Stimulated activated CD4-positive, alpha-beta T cell treated with anti-CD3 and anti-CD28 coated beads, Interleukin-12 subunit alpha, Interleukin-12 subunit beta, amount 100 ng/mL, for 4 hours (primary cell): ENCODE data around the gene SYMPK.

Source experiments
- DNase-seq: peaks from one replicate; pipeline ENCODE4 v3.0.0-alpha.2; 2020

The SYMPK gene

GRCh38 chr19:45866400-45867176, 3.6 kb upstream of the SYMPK start:
- no peak for DNase-seq

DNA sequence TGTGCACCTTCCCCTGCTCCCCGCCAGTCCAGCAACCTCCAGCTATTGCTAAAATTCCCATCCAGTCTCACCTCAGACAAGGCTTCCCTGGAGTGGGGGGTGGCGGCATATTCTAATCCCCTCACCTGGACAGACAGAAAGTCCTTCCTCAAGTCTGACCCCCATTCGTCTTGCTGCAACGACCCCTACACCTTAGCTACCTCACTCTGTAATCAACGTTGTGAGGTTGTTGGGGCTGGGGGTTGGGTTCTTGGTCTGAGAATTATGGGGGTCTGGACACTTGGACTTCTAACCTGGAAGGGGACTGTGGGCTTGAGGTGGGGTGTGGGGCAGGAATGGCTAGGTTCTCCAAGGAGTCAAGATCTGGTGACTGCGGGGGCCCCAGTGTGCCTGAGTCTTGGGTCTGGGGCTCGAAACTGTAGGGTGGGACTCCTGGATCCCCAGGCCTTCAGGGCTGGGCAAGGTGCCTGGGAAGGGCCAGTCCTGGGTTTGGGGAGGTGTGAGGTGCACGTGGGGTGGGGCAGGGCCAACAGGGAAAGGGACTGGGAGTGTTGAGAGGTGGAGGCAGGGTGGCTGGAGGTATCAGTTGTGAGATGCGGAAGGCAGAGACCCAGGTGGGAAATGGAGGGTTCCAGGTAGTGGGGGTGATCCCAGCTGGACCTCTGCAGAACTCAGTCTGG, 2.5 kb upstream of the SYMPK start:
- no peak for DNase-seq

DNA sequence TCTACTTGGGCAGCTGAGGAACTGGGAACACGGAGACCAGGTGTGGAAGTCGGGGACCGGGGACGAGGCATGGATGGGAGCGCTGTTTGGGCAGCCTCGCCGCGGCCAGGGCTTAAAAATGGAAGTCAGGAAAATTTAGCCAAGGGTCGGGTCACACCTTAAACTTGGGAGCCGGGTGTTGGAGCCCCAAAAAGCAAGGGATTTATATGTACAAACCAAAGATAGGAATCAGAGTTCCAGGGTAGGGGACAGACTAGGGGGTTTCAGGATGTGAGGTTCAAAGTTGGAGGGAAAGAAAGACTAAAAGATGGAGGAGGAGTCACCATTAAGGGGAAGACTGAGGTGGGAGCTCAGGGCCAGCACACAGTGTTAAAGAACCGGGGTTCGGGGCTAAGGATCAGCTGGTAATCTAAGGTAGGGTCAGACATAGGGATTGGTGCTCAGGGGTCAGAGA, 1.7 kb upstream of the SYMPK start:
- DNase-seq, result no peak

DNA sequence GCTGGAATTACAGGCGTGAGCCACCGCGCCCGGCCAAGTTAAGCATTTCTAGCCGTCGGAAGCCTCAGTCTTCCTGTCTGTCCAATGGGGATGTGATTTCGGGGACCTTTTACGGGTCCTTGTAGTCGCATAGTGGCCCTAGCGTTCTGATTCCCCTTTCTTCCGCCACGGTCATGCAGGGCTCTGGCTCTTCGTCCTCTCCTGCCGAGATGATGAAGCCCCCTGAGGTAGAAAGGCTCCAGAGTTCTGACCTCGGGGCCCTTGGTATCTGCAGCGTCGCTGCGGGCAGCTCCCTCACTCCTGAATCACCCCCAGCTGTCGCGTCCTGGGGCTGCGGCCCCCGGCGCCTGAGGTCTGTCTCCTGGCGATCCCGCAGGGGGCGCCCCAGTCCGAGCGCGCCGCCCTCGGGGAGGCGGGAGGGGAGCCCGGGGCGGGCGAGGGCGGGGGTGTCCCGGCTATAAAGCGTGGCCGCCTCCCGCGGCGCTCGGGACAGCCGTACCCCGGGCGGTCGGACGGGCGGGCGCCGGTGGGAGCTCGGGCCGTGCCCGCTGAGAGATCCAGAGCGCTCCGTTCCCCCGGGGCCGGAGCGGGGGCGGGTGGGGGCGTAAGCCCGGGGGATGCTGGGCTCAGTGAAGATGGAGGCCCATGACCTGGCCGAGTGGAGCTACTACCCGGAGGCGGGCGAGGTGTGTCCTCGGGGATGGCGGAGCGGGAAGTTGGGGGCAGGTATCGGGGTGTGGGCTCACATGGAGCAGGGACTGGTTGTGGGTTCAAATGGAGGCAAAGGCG, 1.1 kb upstream of the SYMPK start, which contains the start of gene FOXA3:
TSS of gene FOXA3 (plus strand) at position 487 of the 789 bp plus-strand sequence. CDS start at position 618, 131 bp downstream.
- peak; percentile 51 for DNase-seq

- no peak for DNase-seq
These were observed 440 bp upstream of the SYMPK start for GRCh38 chr19:45863335-45863839.

DNA sequence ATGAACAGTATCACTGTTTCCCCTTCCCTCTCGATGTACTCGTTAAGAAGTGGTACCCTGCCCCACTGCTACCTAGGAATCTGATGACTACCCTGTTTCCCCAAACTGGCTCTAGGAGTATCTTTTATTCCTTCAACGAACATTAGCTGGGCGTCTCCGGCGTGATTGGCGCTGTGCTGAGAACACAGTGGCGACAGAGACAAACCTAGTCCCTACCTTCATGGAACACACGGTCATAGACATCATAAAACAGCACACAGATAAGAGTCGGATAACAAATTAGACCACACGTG, 730 bp downstream of the SYMPK start:
- no peak for DNase-seq

DNA sequence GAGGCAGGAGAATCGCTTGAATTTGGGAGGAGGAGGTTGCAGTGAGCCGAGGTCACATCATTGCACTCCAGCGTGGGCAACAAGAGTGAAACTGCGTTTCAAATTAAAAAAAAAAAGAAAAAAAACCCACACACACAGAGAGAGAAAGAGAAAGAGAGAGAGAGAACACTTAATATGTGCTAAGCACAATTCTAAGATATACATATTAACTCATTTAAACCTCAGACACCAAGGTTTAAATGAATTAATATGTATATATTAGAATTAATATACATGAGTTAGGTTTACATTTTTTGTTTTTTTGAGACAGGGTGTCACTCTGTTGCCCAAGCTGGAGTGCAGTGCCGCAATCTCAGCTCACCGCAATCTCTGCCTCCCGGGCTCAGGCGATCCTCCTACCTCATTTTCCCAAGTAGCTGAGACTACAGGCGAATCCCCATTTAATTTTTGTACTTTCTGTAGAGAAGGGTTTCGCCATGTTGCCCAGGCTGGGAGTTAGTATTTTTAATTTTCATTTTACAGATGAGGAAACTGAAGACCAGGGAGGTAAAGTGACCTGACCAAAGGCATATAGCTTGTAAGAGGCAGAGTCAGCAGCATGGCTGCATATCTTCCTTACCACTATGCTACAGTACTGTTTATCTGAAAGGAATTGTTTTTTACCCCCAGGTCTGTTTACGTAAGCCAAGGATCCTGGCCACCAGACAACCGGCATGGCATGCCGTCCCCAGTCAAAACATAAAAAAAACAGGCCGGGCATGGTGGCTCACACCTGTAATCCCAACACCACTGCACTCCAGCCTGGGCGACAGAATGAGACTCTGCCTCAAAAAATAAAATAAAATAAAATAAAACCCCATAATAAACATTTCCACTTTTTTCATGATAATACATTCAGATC, 2.3 kb downstream of the SYMPK start:
- no peak for DNase-seq

GRCh38 chr19:45854167-45854778, 8.7 kb downstream of the SYMPK start:
- DNase-seq, result no peak

DNA sequence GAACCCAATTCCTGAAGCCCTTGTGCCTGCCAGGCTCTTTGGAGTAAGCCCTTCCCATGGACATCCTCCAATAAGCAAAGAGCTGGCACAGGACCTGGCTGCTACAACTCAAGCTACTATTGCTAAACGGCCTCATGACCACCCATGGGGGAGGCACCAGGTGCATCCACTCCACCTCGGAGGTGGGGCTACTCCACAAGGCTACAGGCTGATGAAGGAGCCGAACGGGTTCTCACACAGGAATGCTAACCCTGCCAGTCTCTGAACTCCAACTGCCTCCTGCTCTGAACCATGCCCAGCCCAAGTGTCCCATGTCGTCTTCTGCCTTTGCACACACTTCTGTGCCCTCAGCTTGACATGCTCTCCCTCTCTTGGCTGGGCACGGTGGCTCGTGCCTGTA, 10.0 kb downstream of the SYMPK start:
- no peak for DNase-seq

- no peak for DNase-seq
These were observed 10.7 kb downstream of the SYMPK start for GRCh38 chr19:45852145-45852750.

DNA sequence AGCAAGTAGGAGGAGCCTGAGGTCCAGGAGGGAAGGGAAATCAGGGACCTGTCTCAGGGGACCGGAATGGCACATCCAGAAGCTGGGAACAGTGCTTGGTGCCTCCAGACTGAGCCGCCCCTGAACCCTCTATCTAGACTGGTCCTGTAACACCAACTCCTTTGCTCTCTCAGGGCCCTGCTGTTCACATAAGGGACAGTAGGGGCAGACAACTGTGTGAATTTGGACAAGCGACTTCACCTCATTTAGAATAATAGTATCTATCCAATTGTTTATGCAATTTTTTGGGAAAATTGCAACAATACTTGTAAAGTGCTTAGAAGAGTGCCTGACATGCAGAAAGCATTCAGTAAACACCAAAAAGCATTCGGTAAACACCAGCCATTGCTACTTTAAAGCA, 14.0 kb downstream of the SYMPK start:
- no peak for DNase-seq

DNA sequence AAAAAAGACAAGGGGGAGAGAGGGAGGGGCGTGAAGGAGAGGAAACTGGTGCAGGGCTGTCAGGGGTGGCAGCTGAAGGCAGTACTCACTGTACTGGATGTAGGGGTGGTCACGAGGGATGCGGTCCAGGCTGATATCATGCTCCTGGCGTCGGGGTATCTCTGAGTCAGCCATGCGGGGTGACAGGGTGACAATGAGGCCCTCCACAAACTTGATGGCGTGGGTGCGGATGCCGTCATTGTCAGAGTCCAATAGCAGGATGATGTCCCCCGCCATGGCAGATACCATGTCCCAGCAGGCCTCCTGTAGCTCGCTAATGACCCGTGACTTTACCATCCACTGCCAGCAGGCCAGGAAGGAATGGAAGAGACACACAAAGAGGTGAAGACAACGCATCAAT, 15.3 kb downstream of the SYMPK start:
- no peak for DNase-seq

- DNase-seq, result no peak
These were observed 20.7 kb downstream of the SYMPK start for GRCh38 chr19:45842198-45842597.

DNA sequence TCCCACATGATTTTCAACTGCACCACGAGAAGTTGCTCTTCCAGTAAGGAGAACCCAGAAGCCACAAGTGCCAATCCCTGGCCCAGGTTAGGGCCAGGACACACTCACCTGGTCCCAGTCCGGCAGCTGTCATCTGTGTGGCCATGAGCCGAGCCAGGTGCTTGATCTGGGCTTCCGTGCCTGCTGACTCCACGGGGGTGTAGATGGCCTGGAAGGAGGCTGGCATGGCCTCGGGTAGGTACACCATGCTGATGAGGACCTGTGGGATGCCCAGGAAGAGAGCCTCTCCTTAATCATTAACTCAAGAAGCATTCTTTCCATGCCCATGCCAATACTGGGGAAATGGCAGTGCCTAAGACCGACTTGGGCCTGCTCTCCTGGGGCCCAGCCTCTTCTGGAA, 28.0 kb downstream of the SYMPK start:
- no peak for DNase-seq

- no peak for DNase-seq
These were observed 34.0 kb downstream of the SYMPK start for GRCh38 chr19:45828945-45829344.

GRCh38 chr19:45828523-45828922, 34.4 kb downstream of the SYMPK start:
- DNase-seq, result no peak

DNA sequence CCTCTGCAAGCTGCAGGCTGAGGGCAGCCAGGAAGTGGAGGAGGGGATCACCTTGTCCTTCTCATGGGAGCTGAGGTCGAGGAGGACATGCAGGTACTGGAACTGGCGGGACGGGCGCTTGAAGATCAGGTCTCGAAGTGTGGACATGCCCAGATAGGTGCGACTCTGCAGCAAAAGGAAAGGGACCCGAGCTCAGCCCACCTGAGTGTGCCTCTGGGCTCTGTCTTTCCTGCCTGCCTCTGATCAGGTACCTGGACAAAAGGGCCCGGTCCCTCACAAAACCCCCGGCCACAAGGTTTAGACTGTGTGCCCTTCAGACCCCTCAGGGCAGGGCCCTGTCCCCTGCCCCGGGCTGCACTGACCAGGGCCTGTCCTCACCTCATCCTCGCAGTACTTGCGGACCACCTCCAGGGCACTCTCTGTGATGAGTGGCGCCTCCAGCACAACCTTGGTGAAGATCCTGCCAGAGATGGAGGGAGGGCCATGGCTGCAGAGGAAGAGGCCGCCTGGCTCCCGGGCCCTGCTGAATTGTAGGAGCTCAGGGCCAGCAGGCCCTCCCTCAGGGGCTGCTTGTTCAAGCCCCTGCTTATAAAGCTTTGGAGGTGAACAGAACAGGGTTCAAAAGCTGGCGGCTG, 35.4 kb downstream of the SYMPK start:
- no peak for DNase-seq

- no peak for DNase-seq
These were observed 36.0 kb downstream of the SYMPK start for GRCh38 chr19:45826934-45827333.

GRCh38 chr19:45825917-45826893, 36.7 kb downstream of the SYMPK start:
- DNase-seq, result no peak

DNA sequence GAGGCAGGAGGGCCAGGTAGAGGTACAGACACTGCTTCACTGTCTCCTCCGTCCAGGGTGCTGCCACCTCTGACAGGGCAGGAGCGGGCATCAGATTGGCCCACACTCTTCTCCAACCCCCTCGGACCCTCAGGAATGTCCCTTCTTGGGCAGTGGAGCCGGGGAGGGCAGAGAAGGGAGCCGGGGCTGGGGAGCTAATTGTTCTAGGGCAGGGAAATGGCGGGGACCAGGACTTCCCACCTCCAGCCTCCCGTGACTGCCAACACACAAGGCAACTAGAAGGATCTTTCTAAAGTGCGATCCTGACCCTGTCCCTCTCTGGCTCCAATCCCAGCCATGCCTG, 37.7 kb downstream of the SYMPK start:
- DNase-seq, result no peak
